CD4-positive, CD25-positive, alpha-beta regulatory T cell (primary cell): ENCODE results near the gene GTF2I. TPM values are rescaled to one million over a fixed set of nuclear protein-coding genes. Genes with fewer than 3 reads are reported as not detected.
"Not testable (repeated sequence)": the region's sequence is repeated elsewhere in the genome, so short reads cannot be mapped to it uniquely, and the experiment has no call there.

Source experiments
- ATAC-seq, 2 donors: fragments of 150-1000 bp; cut with Tn5 transposase; one replicate each; pipeline ENCODE4 v1.10.0; 2021; ENCODE audit warnings: low read depth in 2 of 2, moderate number of reproducible peaks in 2 of 2, moderate library complexity in 1 of 2
- DNase-seq, 3 donors: peaks; one replicate each; pipeline versions ENCODE4 v3.0.0 to v3.0.0-alpha.2; 2012 to 2022; ENCODE audit warnings: mixed read lengths in 1 of 3
- H3K27ac ChIP-seq: one replicate; pipeline ENCODE4 v1.7.0; 2013; ENCODE audit warnings: mild to moderate bottlenecking, low read length; ENCODE audit not compliant: insufficient read depth, poor library complexity, severe bottlenecking
- H3K27me3 ChIP-seq: one replicate; pipeline ENCODE4 v1.7.0; 2013; ENCODE audit warnings: low read length; ENCODE audit not compliant: control insufficient read depth, insufficient read depth
- H3K36me3 ChIP-seq: one replicate; pipeline ENCODE4 v1.7.0; 2013; ENCODE audit warnings: mild to moderate bottlenecking, low read length, moderate library complexity; ENCODE audit not compliant: control insufficient read depth, insufficient read depth
- H3K4me1 ChIP-seq: 2 replicates; pipeline ENCODE4 v1.7.0; 2013; ENCODE audit warnings: mild to moderate bottlenecking, low read length; ENCODE audit not compliant: insufficient read depth, control insufficient read depth, poor library complexity, severe bottlenecking
- H3K4me3 ChIP-seq: one replicate; pipeline ENCODE4 v1.7.0; 2013; ENCODE audit warnings: low read depth, mild to moderate bottlenecking, low read length, moderate library complexity
- H3K9me3 ChIP-seq, 2 experiments: 1 replicate in 1 of 2; 2 replicates in 1 of 2; pipeline ENCODE4 v1.7.0; 2013; ENCODE audit warnings: low read length in 2 of 2, mild to moderate bottlenecking in 1 of 2, moderate library complexity in 1 of 2; ENCODE audit not compliant: control insufficient read depth in 2 of 2
- H3K27ac Mint-ChIP-seq, 3 donors: one replicate each; pipeline ENCODE4 v1.8.0; 2020 to 2022; ENCODE audit warnings: mild to moderate bottlenecking in 3 of 3, mixed read lengths in 3 of 3, moderate library complexity in 2 of 3
- H3K27me3 Mint-ChIP-seq: one replicate; pipeline ENCODE4 v1.8.0; 2022; ENCODE audit warnings: mild to moderate bottlenecking, mixed read lengths
- H3K36me3 Mint-ChIP-seq: one replicate; pipeline ENCODE4 v1.8.0; 2020; ENCODE audit warnings: mixed read lengths
- H3K4me1 Mint-ChIP-seq, 4 donors: one replicate each; pipeline ENCODE4 v1.8.0; 2020 to 2022; ENCODE audit warnings: mixed read lengths in 4 of 4, mild to moderate bottlenecking in 1 of 4
- H3K4me3 Mint-ChIP-seq, 4 donors: one replicate each; pipeline ENCODE4 v1.8.0; 2020 to 2022; ENCODE audit warnings: mild to moderate bottlenecking in 4 of 4, mixed read lengths in 4 of 4, moderate library complexity in 3 of 4
- H3K9me3 Mint-ChIP-seq, 7 donors: one replicate each; pipeline ENCODE4 v1.8.0; 2020 to 2022; ENCODE audit warnings: mixed read lengths in 7 of 7, mild to moderate bottlenecking in 3 of 7, moderate library complexity in 2 of 7
- polyA plus RNA-seq, 4 donors: library from polyadenylated mRNA; unstranded; fragments of 300-500 nt; fragmentation: Illumina TruSeq; gene quantifications; one replicate each; pipeline ENCODE4 v1.2.3, GENCODE V29; 2021
- total RNA-seq: library from RNA; stranded (reverse); gene quantifications from one replicate; pipeline ENCODE4 v1.2.3, GENCODE V29; 2022

Gene GTF2I
- total and polyA plus RNA-seq, 5 donors from 2014 or later: 37.7 to 125 (median 43.1) TPM

DNA sequence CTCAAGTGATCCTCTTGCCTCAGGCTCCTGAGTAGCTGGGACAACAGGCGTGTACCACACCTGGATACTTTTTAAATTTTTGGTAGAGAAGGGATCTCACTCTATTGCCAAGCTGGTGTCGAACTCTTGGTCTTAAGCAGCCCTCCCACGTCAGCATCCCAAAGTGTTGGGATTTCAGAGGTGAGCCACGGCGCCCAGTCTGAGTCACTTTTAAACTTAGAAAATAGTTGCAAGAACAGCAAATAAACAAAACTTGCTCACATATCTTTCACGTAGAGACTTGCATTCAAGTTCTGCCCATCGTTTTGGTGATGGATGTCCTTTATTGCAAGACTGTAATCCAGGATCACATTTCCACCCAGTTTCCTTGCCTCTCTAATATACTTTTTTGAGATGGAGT, 16.6 kb downstream of the GTF2I start:
- H3K27me3 Mint-ChIP-seq: no peaks in the 10 kb centered on the region
- Histone ChIP-seq H3K27ac (no peak overlapping the region), H3K36me3 (peaks cover 11% of the 10 kb centered on the region), H3K9me3 (no peaks in the 10 kb centered on the region), H3K4me1 (peaks cover 24% of the 10 kb centered on the region), H3K27me3 (no peaks in the 10 kb centered on the region), H3K4me3 (no peak overlapping the region)
- H3K4me1 Mint-ChIP-seq: peaks cover 31 to 69% (median 47%) of the 10 kb centered on the region in 4 donors
- DNase-seq (no peak), ATAC-seq (no peak)
- no peaks in the 10 kb centered on the region for H3K9me3 Mint-ChIP-seq
- peak overlapping the region in 1 of 3 donors; percentile 20 for H3K27ac Mint-ChIP-seq
- no peak overlapping the region for H3K4me3 Mint-ChIP-seq
- H3K36me3 Mint-ChIP-seq: peaks cover 8% of the 10 kb centered on the region

DNA sequence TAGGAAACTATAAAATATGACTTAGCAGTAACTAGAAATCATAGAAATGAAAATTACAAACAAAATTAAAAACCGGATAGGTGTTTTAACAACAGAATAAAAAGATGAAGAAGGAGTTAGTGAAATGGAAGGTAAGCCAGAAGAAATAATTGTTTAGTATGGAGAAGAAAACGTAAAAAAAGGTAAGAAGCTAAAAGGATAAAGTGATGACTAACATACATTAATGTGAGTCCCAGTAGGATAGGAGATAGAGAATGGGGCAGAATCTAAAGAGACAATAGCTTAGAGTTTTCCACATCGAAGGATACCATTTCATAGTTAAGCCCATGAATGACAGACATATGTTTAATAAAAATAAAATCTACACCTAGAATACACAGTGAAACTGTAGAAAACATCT, 25.3 kb downstream of the GTF2I start:
- peak overlapping the region in 1 of 4 donors; percentile 73 for H3K4me3 Mint-ChIP-seq
- H3K4me3 ChIP-seq: no peak overlapping the region
- peaks cover 5% of the 10 kb centered on the region for H3K36me3 ChIP-seq
- no peak overlapping the region for H3K27ac ChIP-seq
- no peak for DNase-seq
- peaks cover 18 to 48% (median 37%) of the 10 kb centered on the region in 4 donors for H3K4me1 Mint-ChIP-seq
- peak overlapping the region in 1 of 3 donors; percentile 3 for H3K27ac Mint-ChIP-seq
- no peaks in the 10 kb centered on the region for H3K27me3 Mint-ChIP-seq
- no peaks in the 10 kb centered on the region for H3K9me3 ChIP-seq
- H3K36me3 Mint-ChIP-seq: peaks cover 15% of the 10 kb centered on the region
- H3K4me1 ChIP-seq: peaks cover 3% of the 10 kb centered on the region
- no peaks in the 10 kb centered on the region for H3K27me3 ChIP-seq
- no peaks in the 10 kb centered on the region for H3K9me3 Mint-ChIP-seq
- no peak for ATAC-seq

DNA sequence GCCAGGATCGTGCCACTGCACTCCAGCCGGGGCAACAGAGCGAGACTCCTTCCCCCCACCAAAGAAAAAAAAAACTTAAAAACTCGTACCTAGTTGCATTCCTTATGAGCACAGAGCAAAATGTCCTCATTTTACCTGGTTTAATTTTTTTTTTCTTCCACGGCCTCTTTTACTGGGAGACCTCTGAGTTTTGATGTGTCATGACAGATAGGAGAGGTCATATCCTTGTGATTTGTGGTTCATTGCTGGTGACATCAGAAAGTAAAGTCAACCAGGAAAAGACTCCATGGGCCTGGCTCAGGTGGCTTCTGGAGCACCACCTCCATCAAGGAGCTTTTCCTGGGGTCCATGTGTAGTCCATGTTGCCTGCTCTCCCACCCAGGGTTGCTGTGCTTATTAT, 26.3 kb downstream of the GTF2I start:
- Mint-ChIP-seq H3K4me1 (peaks cover 14 to 47% (median 36%) of the 10 kb centered on the region in 4 donors), H3K4me3 (no peak overlapping the region), H3K9me3 (no peaks in the 10 kb centered on the region), H3K27me3 (no peaks in the 10 kb centered on the region), H3K36me3 (peaks cover 15% of the 10 kb centered on the region), H3K27ac (no peak overlapping the region)
- H3K4me1 ChIP-seq: peaks cover 3% of the 10 kb centered on the region
- ATAC-seq (no peak), DNase-seq (no peak)
- H3K9me3 ChIP-seq: no peaks in the 10 kb centered on the region
- no peaks in the 10 kb centered on the region for H3K36me3 ChIP-seq
- H3K27me3 ChIP-seq: no peaks in the 10 kb centered on the region
- no peak overlapping the region for H3K27ac ChIP-seq
- H3K4me3 ChIP-seq: no peak overlapping the region

- no peaks in the 10 kb centered on the region for H3K27me3 ChIP-seq
- Mint-ChIP-seq H3K9me3 (no peaks in the 10 kb centered on the region), H3K4me1 (peaks cover 14 to 50% (median 39%) of the 10 kb centered on the region in 4 donors), H3K4me3 (no peak overlapping the region), H3K27me3 (no peaks in the 10 kb centered on the region), H3K36me3 (peaks cover 18% of the 10 kb centered on the region), H3K27ac (no peak overlapping the region)
- no peak overlapping the region for H3K27ac ChIP-seq
- H3K36me3 ChIP-seq: peaks cover 2% of the 10 kb centered on the region
- no peak for ATAC-seq
- H3K4me1 ChIP-seq: peaks cover 3% of the 10 kb centered on the region
- H3K4me3 ChIP-seq: no peak overlapping the region
- no peak for DNase-seq
- H3K9me3 ChIP-seq: no peaks in the 10 kb centered on the region
These were observed 27.0 kb downstream of the GTF2I start for GRCh38 chr7:74684473-74684872.

DNA sequence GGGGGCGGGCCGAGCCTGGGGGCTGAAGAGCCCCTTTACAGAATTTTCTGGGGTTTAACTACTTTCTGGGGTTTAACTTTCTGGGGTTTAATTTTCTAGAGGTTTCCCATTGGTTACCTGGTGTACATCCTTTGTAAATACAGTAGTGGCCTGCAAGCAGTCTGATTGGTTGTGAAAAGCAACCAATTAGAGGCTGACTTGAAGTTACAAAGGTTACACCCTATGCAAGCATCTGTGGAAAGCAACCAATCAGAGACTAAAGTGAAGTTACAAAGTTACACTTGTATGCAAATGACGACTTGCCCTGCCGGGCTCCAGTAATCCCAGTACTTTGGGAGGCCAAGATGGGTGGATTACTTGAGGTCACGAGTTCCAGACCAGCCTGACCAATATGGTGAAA, 27.4 kb downstream of the GTF2I start:
- Mint-ChIP-seq H3K9me3 (no peaks in the 10 kb centered on the region), H3K4me3 (no peak overlapping the region), H3K27ac (no peak overlapping the region), H3K36me3 (peaks cover 18% of the 10 kb centered on the region), H3K27me3 (no peaks in the 10 kb centered on the region), H3K4me1 (peaks cover 14 to 50% (median 39%) of the 10 kb centered on the region in 4 donors)
- DNase-seq (peak in 1 of 3 donors; percentile 15), ATAC-seq (no peak)
- no peaks in the 10 kb centered on the region for H3K9me3 ChIP-seq
- no peak overlapping the region for H3K27ac ChIP-seq
- no peak overlapping the region for H3K4me3 ChIP-seq
- no peaks in the 10 kb centered on the region for H3K27me3 ChIP-seq
- H3K36me3 ChIP-seq: peaks cover 6% of the 10 kb centered on the region
- peaks cover 3% of the 10 kb centered on the region for H3K4me1 ChIP-seq

DNA sequence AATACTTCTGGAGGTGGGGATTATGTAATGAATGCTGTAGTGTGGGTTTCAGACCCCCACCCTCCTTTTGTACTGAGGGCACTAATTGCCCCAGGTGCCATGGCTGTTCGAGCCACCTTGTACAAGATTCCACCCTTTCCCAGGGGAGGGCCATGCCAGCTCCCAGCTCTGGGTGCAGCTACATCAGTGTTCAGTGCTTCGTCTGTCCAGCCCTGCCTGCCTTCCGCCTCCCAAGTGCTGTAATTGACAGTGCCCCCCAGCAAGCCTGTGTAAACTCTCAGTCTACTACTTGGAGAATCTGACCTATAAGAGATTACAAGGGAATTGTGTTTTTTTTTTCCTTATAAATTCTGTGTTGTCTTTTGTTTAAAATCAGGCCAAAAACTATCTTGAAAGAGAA, 33.0 kb downstream of the GTF2I start:
- DNase-seq (no peak), ATAC-seq (no peak)
- Histone ChIP-seq H3K4me1 (peaks cover 3% of the 10 kb centered on the region), H3K9me3 (no peaks in the 10 kb centered on the region), H3K36me3 (peaks cover 54% of the 10 kb centered on the region), H3K4me3 (no peak overlapping the region), H3K27me3 (no peaks in the 10 kb centered on the region), H3K27ac (no peak overlapping the region)
- no peak overlapping the region for H3K27ac Mint-ChIP-seq
- no peaks in the 10 kb centered on the region for H3K27me3 Mint-ChIP-seq
- H3K4me1 Mint-ChIP-seq: peaks cover 0 to 24% (median 18%) of the 10 kb centered on the region in 4 donors
- no peak overlapping the region for H3K4me3 Mint-ChIP-seq
- H3K9me3 Mint-ChIP-seq: no peaks in the 10 kb centered on the region
- peaks cover 47% of the 10 kb centered on the region for H3K36me3 Mint-ChIP-seq

DNA sequence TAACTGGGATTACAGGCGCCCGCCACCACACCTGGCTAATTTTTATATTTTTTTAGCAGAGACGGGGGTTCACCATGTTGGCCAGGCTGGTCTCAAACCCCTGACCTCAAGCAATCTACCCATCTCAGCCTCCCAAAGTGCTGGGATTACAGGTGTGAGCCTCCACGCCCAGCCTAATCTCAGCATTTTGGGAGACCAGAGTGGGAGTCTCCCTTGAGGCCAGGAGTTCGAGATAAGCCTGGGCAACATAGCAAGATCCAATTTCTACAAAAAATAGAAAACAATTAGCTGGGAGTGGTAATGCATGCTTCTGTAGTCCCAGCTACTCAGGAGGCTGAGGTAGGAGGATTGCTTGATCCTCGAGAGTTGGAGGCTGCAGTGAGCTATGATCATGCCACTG, 46.9 kb downstream of the GTF2I start:
- H3K4me3 ChIP-seq, H3K4me1 Mint-ChIP-seq, H3K9me3 ChIP-seq, DNase-seq, H3K27me3 Mint-ChIP-seq, H3K27ac ChIP-seq, H3K9me3 Mint-ChIP-seq, H3K4me3 Mint-ChIP-seq, H3K27me3 ChIP-seq, ATAC-seq, H3K4me1 ChIP-seq: not testable (repeated sequence)
- Mint-ChIP-seq H3K27ac (peak overlapping the region in 1 of 3 donors; percentile 38), H3K36me3 (peaks cover 44% of the 10 kb centered on the region)
- peaks cover 72% of the 10 kb centered on the region for H3K36me3 ChIP-seq

DNA sequence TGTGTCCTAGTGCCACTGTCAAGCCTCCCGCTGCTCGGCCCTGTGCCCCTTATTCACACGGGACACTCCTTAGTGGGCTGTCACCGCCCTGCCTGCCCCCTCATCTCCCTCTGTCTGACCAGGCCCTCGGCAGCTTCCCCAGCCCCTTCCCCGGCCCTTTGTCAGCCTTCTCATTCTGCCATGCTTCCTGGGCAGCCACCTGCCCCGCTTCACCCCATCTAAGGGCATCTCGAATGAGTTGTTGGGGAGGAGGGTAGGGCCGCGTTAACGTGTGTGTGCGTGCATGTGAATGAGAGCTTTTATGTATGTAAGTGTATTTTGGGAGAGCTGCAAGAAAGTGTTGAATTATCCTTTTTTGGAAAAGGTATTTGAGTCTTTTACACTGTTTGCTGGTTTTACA, 49.7 kb downstream of the GTF2I start:
- Mint-ChIP-seq H3K4me1 (peaks cover 0 to 4% (median 2%) of the 10 kb centered on the region in 4 donors), H3K27me3 (no peaks in the 10 kb centered on the region), H3K9me3 (peaks cover 0 to 2% (median 0%) of the 10 kb centered on the region in 7 donors), H3K4me3 (no peak overlapping the region), H3K36me3 (peaks cover 50% of the 10 kb centered on the region), H3K27ac (peak overlapping the region in 1 of 3 donors; percentile 56)
- H3K27me3 ChIP-seq: no peaks in the 10 kb centered on the region
- peaks cover 67% of the 10 kb centered on the region for H3K36me3 ChIP-seq
- no peaks in the 10 kb centered on the region for H3K9me3 ChIP-seq
- H3K4me3 ChIP-seq: no peak overlapping the region
- ATAC-seq (no peak), DNase-seq (no peak)
- no peaks in the 10 kb centered on the region for H3K4me1 ChIP-seq
- H3K27ac ChIP-seq: no peak overlapping the region
